Measurements from ENCODE around the gene NUDCD3.

DNA sequence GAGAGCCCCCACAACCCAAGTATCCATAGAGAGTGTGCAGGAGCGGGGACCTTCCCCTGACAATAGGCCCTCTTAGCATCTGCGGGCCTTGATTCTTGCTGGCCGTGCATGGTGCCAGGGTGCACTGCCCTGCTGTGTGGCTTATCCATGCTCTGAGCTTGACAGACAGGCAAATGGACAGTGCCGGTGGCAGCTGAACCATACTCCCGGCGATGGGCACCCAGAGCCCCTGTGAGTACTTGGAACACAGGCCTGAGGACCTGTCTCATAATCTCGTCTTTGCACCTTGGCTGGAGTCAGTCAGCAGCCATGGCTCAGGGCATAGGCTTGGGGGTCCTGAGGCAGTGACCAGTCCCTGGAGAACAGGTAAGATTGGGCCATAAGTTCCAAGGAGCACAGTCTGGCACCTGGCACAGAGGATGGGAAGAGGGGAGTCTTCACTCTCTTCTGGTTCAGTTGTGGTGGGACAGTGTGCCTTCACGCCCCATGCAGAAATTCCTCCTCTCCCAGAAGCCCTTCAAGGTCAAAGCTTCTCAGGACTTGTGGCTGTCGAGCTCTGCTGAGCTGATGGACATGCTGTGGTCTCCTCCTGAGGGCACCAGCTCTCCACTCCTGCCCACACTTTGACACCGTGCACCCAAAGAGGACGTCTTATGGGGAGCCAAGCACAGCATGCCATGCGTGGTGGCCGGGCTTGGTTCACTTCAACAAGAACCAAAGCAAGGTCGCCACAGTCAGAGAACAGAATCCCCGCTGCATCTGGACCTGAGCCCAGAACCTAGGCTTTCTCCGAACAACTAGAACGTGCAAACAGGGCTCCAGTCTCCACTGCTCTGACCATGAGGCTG lies 105.6 kb downstream of the NUDCD3 start:
- TF ChIP-seq, protein P1, sequence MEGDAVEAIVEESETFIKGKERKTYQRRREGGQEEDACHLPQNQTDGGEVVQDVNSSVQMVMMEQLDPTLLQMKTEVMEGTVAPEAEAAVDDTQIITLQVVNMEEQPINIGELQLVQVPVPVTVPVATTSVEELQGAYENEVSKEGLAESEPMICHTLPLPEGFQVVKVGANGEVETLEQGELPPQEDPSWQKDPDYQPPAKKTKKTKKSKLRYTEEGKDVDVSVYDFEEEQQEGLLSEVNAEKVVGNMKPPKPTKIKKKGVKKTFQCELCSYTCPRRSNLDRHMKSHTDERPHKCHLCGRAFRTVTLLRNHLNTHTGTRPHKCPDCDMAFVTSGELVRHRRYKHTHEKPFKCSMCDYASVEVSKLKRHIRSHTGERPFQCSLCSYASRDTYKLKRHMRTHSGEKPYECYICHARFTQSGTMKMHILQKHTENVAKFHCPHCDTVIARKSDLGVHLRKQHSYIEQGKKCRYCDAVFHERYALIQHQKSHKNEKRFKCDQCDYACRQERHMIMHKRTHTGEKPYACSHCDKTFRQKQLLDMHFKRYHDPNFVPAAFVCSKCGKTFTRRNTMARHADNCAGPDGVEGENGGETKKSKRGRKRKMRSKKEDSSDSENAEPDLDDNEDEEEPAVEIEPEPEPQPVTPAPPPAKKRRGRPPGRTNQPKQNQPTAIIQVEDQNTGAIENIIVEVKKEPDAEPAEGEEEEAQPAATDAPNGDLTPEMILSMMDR (IDR thresholded peaks at IDR 0.05; ENCODE audit: insufficient read depth, low read length, poor library complexity, severe bottlenecking): no peak
- no peak for TF ChIP-seq EZH2phosphoT487 (conservative IDR thresholded peaks at IDR 0.05; ENCODE audit: low read length)

Data from SU-DHL-6 (cell line).